NCI-H345 treated with DMSO at 0.1 percent for 48 hours (cell line): ENCODE measurements around the gene CCER1.

Experiments
- DNase-seq: peaks from one replicate; lab custom pipeline; 2025; ENCODE audit not compliant: unreplicated experiment; lab: John Stamatoyannopoulos, UW

The CCER1 gene

DNA sequence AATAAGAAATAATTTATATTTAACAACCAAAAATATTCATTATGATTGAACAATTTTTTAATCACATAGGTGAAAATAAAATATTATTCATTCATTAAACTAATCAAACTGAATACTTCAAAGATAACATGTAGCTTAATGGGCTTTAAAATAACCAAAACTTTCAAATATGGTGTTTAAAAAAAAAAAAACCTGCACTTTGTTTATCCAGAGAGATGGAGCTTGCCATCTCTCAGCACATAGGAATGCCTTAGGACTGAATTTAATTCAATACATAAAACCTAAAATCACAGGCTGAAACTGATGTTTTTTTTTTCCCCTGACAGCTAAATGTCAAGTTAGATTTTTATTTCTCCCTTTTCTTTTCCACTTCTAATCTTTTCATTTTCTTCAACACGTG lies 14.4 kb upstream of the CCER1 start:
- no peak for DNase-seq

DNA sequence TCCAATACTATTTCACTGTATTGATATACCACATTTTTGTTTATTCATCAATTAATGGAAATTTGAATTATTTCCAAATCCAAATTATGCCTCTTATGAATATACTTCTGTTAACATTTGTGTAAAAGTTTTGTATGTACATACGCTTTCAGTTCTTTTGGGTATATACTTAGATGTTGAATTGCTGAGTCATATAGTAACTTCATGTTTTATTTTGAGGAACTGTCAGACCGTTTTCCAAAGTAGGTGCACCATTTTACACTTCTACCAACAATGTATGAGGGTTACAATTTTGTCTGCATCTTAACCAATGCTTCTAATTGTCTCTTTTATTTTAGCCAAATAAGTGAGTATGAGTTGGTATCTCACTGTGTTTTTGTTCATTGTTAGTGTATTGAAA lies 10.2 kb upstream of the CCER1 start:
- no peak for DNase-seq

DNA sequence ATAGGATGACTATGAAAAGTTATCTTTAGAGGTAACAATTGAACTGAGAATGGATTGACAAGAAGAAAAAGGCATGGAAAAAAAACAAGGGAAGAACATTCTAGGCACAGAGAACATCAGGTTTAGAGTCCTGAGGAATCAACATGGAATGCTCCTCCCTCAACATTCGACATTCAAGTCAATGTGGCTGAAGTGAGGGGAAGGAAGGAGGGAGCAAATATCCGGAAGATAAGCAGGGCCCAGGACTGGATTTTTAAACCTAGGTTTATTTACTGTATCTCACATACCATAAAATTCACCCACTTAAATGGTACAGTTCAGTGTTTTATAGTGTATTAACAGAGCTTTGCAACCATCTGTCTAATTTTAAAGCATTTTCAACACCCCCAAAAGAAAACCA lies 9.6 kb upstream of the CCER1 start:
- DNase-seq = no peak

DNA sequence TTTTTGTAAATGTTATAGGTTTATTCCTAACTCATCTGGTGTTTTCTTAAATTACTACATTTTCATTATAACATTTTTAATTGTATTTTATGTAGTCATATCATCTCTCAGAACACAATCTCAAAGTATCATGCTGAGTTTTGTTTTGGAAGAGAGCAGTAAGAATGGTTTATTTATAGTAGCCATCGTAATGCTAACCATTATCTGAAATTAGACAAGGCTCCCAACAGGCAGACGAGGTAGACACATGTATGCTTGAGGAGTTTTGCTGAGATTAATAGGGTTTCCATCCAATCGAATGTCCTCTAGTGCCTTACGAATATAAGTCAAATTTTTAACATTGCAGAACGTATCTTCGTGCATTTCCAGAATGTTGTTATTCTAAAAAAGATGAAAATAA lies 9.0 kb upstream of the CCER1 start:
- DNase-seq = no peak

DNA sequence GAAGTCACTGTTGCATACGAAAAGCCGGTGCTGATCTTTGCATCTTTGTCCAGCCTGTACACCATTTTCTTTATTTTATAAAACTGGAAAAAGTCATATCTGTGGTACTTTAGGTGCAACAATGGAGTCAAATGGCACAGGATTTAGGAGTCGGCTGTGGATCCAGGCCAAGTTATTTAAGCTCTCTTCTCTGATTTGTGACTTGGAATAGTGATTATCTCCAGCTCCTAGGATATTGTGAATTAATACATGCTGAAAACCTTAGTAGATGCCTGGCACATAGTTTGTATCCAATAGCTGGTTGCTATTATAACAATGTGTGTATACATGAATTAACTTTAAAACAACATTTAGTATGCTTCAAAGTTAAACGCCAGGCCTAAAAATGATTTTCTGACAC lies 6.2 kb upstream of the CCER1 start:
- no peak for DNase-seq

DNA sequence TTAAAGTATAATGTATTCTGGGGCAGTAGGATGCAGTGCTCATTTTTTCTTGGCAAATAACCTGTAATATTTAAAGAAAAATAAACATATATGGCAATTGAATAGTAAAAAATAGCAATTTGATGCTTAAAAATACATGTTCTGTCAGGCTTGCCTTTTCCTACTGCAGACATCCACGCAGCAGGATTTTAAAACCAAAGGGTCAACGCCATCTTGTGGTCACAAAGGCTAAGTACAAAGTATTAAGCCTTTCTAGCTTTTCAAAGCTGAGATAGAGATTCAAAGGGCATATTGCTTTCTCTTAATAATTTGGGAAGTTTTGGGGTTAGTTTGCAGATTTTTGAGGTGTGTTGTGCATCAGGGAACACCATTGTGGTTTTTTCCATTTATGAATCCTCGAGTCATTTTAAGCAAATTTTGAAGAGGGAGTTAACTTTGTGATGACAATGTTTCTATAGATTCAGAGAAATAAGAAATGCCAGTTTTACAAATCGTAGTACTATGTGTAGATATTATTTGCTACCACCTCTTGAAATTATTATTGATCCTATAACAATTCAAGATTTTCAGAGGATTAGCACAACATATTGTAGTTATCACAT lies 4.7 kb upstream of the CCER1 start:
- DNase-seq = peak; percentile 17

DNA sequence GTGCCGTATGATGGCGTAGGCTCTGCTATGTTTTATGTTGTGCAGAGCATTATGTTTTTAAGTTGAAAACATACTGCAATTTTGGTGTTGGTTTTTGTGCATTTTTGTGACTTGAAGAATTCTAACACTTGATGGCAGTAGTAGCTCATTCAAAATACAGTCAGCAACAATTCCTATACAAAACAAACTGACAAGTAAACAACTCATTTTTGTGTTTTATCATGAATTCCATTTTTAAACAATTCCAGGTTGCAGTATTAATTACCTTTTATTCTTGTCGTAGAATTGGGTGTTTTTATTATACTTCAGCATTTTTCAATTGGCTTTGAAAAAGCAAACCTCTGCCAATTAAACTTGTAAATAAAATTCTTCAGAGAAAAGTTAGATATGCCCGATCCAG lies 4.1 kb upstream of the CCER1 start:
- no peak for DNase-seq

DNA sequence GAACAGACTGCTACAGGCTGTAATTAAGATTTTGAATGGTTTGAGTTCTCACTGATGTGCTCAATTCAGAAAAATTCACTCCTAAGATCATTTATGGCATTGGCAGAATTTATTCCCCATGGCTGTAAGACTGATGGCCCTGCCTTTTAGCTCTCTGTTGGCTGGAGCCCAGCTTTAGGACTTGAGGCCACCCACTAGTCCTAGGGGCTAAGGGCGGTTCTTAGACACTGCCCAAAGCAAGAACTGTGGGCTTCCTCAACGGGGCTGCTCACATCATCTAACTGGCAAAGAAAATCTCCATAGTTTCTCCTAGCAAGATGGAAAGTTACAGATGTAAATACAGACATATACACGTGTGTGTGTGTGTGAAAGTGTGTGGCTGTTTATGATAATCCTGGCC lies 3.4 kb upstream of the CCER1 start:
- no peak for DNase-seq

DNA sequence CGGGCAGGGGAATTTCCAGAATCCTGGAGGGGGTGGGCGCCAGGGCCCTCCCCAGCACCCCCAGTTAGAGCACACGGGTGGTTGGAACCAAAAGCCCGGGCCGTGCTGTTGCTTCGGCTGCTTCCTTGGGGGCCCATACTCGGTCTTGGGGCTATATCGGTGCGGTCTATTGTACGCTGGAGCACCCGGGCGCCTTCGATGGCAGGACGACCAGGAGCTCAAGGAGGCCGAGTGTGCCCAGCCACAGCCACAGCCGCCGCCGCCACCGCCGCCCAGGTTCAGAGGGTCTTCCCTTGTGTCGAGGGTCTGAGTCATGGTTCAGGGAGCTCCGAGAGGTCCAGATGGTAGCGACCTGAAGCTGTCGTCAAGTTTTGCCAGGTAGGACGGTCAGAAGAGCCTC lies 548 bp downstream of the CCER1 start:
- no peak for DNase-seq

DNA sequence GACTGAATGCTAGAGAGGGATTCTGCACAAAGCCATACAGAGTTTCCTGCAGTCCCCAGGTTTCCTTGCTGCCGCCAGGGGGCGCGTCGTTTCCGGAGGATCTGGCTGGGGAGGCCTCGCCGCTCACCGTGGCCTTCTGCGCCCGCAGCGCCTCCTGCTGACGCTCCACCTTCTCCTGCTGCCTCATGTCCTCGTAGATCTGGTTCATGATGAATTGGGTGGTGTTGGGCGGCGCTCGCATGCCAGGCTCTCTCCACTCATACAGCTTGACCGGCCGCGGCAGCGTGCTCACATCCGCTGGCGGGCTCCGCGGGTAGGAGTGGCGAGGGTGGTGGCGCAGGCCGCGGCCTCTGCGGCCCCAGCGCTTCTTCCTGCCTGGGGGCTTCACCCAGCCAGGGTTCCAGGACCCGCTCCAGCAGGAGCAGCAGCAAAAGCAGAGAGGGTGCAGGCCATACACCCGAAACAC lies 987 bp downstream of the CCER1 start:
- no peak for DNase-seq

DNA sequence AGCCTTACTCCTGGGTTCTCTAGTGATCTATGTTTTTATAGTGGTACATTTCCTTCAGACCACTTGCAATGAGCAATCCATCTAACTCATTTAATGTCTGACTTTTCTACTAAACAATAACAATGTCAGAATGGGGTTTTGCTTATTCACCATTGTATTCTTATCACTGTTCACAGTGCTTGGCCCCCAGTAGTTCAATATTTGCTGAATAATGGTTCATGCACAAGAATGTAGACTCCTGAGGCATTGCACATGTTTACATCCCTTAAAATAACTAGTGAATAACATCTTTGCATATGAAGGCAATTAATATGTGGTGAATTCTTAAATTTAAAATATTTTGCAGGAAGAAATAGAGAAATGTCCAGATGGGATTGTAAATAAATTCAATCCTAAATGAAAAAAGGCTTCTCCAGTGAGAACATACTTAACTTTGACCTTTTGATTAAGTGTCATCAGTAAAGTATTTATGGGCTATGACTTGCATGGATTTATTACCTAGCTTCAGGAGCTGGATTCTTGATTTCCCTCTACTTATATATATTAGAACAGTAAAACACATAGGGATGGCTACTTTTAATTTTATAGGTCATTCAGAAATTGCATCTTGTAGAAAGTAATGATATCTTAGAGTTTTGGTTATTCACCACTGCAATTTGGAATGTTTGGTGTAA lies 3.4 kb downstream of the CCER1 start:
- no peak for DNase-seq

DNA sequence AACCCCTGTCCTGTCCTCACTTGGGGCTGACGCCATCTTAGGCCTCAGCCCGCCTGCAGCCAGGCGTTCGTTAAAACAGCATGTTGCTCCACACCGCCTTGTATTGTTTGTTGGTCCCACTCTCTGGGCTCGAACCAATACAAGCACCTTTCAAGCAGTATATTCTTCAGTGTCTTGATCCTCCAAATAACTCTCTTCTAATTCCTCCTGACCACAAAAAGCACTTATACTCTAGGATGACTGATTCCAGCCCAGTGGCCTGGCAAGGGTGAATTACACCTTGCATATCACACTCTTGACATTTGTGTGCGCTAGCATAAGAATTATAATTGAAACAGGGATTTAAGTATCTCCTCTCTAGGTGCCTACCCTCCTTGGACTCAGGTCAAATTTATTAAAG lies 7.1 kb downstream of the CCER1 start:
- no peak for DNase-seq

DNA sequence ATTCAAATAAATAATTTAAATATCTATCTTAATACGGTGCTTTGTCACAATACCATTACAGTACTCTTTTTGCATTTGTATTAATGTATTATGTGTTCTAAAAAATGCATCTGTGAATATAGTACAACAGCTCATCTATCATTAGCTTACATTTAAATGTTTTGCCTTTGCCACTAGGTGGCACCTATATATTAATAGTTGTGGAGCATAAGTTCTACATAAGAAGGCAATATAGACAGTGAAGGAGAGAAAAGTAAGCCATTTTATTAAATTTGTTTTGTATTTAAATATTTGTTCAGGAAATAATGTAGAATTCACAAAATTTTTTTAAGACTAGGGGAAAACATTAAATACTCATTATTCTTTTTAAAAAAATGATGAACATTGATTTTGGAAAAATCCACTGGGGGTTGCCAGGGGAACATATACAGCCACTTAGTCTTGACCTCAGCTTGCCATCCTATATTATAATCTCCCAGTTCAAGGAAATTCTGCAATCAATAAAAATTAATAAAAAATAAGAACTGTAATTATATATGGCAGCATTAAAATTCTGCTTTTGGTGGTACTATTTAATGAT lies 9.8 kb downstream of the CCER1 start:
- peak; percentile 14 for DNase-seq

DNA sequence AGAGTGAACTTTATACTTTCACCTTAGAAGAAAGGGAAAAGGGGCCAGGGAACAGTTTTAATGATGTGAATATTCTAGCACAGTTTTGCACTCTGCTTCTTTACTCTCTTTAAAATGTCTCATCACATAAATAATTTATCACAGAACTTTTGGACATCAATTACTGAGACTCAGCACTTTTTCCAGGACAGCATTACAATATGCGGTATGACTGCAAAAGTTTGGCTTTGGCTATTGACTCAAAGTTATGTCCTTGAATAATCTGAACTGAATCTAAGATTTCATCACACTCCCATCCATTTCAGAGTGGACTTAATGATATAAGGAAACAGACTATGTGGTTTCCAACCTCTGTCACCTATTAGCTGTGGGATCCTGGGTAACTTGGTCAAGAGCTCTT lies 11.7 kb downstream of the CCER1 start:
- no peak for DNase-seq

DNA sequence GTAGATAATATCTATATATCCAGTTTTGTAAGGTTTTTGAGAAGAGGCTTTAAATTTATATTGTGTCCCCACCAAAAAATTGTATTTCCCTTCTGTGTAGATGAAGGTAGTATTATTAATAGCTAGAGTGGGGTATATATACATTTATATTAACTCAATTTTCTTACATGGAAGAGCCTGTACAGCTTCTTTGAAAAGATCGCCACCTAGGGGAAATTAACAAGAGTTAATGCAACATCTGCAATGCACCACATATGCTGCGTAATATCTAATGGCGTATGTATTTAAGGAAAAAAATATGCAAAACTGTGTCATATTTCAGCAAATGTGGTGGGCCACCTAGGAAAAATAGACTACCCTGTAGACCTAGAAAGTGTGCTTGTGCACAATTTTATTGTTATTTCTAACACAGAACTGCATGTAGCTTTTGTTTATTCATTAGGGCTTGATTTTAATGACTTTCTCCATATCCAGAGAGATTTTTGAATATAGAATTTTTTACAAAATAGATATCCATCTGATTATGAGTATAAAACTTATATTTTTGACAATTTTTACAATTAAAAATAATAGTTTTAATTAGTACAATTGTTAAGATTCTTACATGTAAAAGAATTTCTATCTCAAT lies 14.0 kb downstream of the CCER1 start:
- peak; percentile 32 for DNase-seq

DNA sequence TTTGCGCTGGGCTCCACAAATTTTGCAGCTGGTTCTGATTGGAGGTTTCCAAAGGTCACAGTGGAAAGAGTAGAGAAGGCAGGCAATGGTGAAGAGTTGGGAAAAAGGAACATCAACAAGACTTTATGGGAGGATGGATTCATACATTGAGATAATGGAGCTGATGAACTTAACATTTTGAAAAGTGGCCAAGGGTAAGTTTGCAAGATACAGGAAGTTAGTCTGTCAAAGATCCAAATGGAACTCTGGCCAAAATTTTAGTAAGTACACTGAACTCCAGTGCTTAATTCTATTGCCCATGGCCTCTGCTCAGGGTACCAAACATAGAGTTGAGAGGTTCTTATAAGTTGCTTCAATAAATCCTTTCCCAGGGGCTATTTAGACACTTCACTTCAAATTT lies 15.6 kb downstream of the CCER1 start:
- DNase-seq = no peak

DNA sequence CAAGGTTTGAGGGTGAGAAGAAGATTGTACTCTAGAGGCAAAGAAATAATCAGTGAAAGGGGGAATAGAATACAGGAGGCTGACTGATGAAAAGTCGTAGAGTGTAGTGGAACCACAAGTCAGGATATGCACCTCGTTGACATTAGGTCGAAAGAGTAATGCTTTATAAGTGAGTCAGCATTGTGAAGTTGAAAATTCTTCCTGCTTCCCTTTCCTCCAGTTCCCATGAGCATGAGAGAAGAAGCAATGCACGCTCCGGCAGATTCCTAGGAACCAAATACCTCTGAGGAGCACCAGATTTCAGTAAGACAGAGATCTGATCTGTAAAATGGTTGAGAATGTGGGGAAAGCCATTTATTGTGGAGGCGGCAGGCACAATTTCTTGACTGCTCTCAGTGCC lies 16.5 kb downstream of the CCER1 start:
- DNase-seq = no peak

DNA sequence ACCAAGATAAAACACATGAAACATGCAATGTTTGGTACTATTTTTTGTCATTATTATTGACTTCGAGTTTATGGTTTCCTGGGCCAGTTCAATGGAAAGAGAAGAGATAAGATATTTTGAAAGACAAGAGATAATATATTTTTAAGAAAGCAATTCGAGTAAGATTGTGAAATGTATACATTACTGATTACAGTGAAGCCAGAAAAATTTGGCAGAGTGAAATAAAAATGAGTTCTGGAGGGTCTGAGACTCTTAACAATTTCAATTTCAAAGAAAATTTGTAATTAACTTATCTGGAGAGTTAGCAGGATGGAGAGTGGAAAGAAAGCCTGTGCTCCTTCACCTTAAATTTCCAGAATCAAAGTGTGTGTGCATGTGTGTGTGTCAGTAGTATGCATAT lies 17.3 kb downstream of the CCER1 start:
- no peak for DNase-seq

DNA sequence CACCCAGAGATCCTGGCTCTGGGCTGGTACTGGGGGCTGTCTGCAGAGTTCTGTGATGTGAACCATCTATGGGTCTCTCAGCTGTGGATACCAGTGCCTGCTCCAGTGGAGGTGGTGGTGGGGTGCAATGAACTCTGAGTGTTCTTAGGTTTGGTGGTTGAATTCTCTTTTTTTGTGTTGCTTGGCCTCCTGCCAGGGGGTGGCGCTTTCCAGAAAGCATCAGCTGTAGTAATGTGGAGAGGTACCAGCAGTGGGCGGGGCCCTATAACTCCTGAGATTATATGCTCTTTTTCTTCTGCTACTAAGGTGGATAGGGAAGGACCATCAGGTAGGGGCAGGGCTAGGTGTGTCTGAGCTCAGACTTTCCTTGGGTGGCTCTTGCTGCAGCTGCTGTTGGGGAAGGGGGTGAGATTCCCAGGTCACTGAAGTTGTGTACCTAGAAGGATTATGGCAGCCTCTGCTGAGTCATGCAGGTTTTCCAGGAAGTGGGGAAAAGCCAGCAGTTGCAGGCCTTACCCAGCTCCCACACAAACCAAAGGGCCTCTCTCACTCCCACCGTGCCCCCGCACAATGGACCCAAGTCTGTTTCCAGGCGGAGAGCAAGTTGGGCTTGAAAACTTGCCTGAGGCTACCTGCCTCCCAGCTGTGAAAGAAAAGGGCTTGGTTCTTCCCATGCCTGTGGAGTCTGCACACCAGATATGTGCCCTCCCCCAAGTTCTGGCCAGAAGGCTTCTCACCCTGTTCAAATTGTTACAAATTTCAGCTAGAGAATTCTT lies 18.6 kb downstream of the CCER1 start:
- no peak for DNase-seq

DNA sequence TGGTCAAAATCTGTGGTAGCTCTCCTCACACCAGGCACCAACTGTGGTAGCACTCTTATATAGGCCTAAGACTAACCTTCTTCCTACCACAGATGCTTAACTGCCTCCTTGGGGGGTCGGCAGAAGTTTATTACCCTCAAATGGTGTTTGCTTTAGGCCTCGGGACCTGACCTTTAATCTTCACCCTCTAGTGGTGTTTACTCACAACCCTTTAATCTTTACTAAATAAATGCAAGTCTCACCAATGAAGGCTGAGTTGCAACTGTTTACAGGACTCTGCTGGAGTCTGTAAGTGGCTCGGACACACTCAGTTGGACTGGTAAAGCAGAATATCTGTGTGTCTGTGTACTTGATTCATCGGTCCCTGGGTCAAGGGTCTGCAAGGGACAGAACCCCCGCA lies 29.4 kb downstream of the CCER1 start:
- no peak for DNase-seq

DNA sequence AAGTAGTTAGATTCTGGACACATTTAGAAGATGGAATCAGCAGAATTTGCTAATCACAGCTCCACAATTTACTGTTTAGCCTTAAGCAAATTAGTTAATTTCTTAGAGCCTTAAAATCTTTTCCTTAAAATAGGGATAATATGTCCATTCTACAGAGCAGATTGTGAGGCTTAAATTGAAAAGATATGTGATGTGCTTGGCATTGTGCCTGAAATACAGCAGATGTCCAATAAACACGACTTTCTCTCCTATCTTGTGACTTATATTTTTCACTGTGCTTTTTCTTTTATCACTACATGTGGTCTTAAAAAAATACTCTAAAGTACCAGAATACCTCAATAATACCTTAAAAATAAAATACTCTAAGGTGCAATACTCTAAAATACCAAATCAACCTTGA lies 30.6 kb downstream of the CCER1 start:
- no peak for DNase-seq
